ENCODE measurements around the gene CEBPB.

CEBPB gene

GRCh38 chr20:50224531-50225255, 34.1 kb downstream of the CEBPB start:
- no peak overlapping the region for H3K4me3 ChIP-seq (ENCODE audit: low read depth, low read length)

GRCh38 chr20:50226093-50226974, 35.7 kb downstream of the CEBPB start:
- H3K4me3 ChIP-seq (ENCODE audit: low read depth, low read length) = no peak overlapping the region

GRCh38 chr20:50227506-50227905, 36.9 kb downstream of the CEBPB start:
- no peak overlapping the region for H3K4me3 ChIP-seq (ENCODE audit: low read depth, low read length)

- no peak overlapping the region for H3K4me3 ChIP-seq (ENCODE audit: low read depth, low read length)
Observed at GRCh38 chr20:50229156-50229607, 38.6 kb downstream of the CEBPB start.

- no peak overlapping the region for H3K4me3 ChIP-seq (ENCODE audit: low read depth, low read length)
Observed at GRCh38 chr20:50230184-50230583, 39.6 kb downstream of the CEBPB start.

- no peak overlapping the region for H3K4me3 ChIP-seq (ENCODE audit: low read depth, low read length)
Observed at GRCh38 chr20:50230871-50231560, 40.4 kb downstream of the CEBPB start.

GRCh38 chr20:50231854-50232253, 41.2 kb downstream of the CEBPB start:
- H3K4me3 ChIP-seq (ENCODE audit: low read depth, low read length) = no peak overlapping the region

GRCh38 chr20:50232651-50233324, 42.2 kb downstream of the CEBPB start:
- no peak overlapping the region for H3K4me3 ChIP-seq (ENCODE audit: low read depth, low read length)

- no peak overlapping the region for H3K4me3 ChIP-seq (ENCODE audit: low read depth, low read length)
Observed at GRCh38 chr20:50233325-50234212, 42.9 kb downstream of the CEBPB start.

GRCh38 chr20:50234288-50234687, 43.7 kb downstream of the CEBPB start:
- no peak overlapping the region for H3K4me3 ChIP-seq (ENCODE audit: low read depth, low read length)

- H3K4me3 ChIP-seq (ENCODE audit: low read depth, low read length) = no peak overlapping the region
Observed at GRCh38 chr20:50237349-50237748, 46.7 kb downstream of the CEBPB start.

GRCh38 chr20:50238081-50238800, 47.6 kb downstream of the CEBPB start:
- no peak overlapping the region for H3K4me3 ChIP-seq (ENCODE audit: low read depth, low read length)

- H3K4me3 ChIP-seq (ENCODE audit: low read depth, low read length) = no peak overlapping the region
Observed at GRCh38 chr20:50240092-50240491, 49.5 kb downstream of the CEBPB start.

- no peak overlapping the region for H3K4me3 ChIP-seq (ENCODE audit: low read depth, low read length)
Observed at GRCh38 chr20:50242178-50242514, 51.5 kb downstream of the CEBPB start.
